ENCODE data around the gene B3GNT7.
"Not testable (repeated sequence)": the region's sequence is repeated elsewhere in the genome, so short reads cannot be mapped to it uniquely, and the experiment has no call there.

GRCh38 chr2:231404183-231404578 lies 8.7 kb downstream of the B3GNT7 start:
- TF ChIP-seq POLR2AphosphoS5 (IDR thresholded peaks at IDR 0.05; ENCODE audit: low read depth, low read length); REST (IDR thresholded peaks at IDR 0.05; ENCODE audit: insufficient read depth in 1 of 2, low read depth in 2 of 2, low read length in 1 of 2); TCF7L2 (IDR thresholded peaks at IDR 0.05; ENCODE audit: low read depth, low read length); SIN3A (IDR thresholded peaks at IDR 0.05; ENCODE audit: borderline replicate concordance, insufficient read depth, low read depth, low read length): not testable (repeated sequence)
- TF ChIP-seq, protein P1, sequence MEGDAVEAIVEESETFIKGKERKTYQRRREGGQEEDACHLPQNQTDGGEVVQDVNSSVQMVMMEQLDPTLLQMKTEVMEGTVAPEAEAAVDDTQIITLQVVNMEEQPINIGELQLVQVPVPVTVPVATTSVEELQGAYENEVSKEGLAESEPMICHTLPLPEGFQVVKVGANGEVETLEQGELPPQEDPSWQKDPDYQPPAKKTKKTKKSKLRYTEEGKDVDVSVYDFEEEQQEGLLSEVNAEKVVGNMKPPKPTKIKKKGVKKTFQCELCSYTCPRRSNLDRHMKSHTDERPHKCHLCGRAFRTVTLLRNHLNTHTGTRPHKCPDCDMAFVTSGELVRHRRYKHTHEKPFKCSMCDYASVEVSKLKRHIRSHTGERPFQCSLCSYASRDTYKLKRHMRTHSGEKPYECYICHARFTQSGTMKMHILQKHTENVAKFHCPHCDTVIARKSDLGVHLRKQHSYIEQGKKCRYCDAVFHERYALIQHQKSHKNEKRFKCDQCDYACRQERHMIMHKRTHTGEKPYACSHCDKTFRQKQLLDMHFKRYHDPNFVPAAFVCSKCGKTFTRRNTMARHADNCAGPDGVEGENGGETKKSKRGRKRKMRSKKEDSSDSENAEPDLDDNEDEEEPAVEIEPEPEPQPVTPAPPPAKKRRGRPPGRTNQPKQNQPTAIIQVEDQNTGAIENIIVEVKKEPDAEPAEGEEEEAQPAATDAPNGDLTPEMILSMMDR (IDR thresholded peaks at IDR 0.05): not testable (repeated sequence)

Measured in Panc1 (cell line).